HG02852 (cell line): ENCODE measurements around the gene NRCAM.

Experiments used
- ATAC-seq: cut with Tn5 transposase; IDR thresholded peaks from one replicate; pipeline ENCODE4 v1.9.1; 2021; ENCODE audit warnings: mild to moderate bottlenecking, moderate library complexity; ENCODE audit not compliant: unreplicated experiment

The NRCAM gene

DNA sequence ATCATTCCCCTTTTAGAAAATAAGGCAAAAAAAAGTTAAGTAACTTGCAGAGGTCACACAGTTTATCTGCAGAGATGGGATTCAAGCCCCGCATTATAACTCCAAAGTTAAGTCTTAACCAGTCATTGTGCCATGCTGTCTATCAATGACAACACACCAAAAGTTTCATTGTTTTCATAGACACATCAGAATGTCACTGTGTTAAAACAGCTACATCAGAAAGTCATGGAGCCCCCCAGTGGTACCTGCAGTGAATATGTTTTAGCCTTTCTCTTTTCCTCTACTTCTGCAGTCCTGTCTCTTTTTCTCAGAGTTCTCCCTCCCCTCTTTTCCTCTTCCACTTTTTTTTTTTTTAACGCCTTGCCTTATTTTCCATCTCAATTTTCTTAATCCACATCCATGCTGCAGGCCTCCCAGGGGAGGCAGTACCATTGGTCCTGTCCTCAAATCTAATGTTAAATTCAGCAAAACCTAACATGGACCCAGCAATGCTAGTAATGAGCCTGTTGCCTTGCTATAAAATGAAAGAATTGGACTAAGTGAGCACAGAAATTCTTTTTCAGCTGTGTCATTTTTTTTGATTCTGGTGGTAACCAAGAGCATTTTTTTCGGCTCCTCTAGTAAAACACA, 3.8 kb upstream of the NRCAM start:
- peak; percentile 37 for ATAC-seq

DNA sequence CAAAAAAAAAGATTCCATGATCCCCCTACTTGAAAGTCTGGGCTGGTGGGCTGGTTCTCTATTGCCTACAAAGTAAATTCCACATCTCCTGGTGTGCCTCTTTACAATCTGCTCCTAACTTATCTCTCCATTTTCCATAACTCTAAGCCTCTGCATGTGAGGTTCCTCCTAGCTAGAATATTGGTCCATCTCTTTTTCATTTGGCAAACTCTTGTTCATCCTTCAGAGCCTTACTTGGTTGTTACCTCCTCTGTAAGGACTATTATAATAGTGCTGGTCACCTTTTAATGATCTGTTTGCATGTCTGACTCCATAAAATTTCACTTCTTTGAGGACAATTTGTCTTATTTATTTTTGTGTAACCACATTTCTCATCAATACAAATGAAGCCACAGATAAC, 1.6 kb upstream of the NRCAM start:
- ATAC-seq: no peak

DNA sequence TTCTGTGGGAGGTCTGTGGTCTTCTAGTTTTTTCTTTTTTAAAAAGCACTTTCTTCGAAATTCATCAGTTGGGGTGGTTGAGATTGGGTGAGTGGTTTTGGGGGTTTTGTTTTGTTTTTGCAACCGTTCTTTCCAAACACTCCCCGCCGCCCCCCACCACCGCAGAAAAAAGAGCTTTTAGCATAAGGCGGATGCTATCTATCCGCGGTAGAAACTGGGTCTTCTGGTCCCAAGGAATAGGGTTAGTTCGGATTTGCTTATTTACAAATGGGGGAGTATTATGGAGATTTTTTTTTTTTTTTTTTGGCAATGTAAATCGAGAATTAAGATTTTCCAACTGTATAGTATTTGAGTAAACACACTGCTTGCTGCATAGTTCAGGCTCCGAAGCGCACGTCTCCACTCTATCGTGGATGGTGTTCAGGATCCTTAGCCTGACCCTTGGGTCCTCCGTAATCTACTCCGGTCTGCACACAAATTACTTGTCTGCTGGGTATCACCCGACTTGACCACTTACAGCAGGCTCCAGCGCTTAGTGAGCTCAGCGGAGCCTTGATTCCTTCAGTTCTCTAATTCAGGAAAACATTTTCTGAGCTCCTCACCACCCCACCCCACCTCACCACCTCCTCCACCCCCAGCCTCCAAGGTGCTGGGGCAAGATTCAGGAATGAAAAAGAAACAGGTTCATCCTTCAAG, 757 bp upstream of the NRCAM start:
- no peak for ATAC-seq

GRCh38 chr7:108455551-108455997, 662 bp downstream of the NRCAM start:
- ATAC-seq: peak; percentile 33

DNA sequence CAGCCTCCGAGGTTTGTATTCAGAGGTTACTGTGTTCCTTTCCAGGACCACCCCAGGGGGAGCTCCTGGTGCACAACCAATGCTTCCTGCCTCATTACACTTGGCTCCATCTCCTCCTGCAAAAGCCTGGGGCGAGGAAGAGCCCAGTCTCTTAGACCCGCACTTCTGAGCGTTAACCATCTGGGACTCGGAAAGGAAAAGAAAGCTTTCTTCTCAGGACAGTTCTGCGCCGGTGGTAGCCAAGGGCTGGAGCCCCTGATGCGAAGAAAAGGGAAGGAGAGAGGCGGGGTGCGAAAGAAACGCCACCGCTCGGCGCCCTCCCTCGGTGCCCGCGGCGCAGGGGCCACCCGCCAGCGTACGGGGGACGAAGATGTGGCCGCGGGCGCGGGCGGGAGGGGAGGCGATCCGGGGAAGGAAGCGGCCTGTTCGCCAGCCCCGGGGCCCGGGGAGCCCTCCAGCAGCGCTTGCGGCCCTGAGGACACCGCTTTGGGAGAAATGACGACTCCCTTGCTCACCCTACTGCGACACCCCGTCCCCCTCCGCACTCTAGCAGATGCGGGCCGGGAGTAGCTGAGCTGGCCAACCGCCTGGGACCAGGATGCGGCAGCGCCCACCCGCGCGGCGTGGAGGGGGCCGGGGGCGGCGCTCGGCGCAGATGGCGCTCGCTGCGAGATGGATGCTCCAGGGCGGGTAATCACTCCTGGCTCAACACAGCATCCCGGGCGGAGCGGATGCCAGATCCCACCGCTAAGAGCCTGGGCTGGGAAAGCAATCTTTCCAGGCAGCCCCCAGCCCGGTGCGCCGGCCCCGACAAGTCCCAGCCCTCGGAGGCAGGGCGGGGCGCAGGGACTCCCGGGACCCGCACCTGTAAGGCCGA, 1.3 kb downstream of the NRCAM start:
- ATAC-seq: no peak

DNA sequence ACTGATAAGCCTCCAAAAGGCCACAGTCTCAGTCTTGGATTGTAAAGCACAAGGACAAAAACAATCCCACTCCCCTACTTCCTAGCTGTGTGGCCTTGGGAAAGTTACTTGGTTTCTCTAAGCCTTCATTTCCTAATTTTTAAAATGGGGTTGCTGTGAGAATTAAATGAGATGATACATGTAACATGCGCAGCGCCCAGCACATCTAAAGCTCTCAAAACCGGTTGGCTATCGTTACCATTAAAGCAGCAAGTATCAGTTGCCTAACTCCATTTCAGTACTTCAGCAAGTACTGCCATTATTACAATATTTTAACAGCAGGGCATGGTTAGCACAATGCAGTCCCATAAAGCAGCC, 1.9 kb downstream of the NRCAM start:
- ATAC-seq: no peak

- no peak for ATAC-seq
Observed at GRCh38 chr7:108453320-108453719, 2.9 kb downstream of the NRCAM start.

DNA sequence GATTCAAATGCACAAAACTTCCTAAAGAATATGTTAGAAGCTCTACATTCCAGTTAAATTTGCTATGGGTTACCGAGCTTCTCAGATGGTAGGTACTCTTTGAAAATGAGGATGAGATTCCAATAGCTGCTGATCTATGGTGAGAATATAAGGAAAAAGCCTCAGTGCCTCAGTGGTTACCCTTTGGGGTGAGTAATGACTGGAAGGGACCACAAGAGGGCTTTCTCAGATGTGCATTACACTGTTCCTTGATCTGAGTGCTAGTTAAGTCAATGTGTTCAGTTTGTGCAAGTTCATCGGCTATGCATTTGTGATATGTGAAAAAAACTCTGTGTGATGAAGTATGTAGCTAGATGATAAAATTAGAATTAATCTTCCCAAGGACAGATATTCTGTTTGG, 3.5 kb downstream of the NRCAM start:
- ATAC-seq: peak; percentile 47

- ATAC-seq: no peak
Observed at GRCh38 chr7:108451296-108451848, 4.9 kb downstream of the NRCAM start.

GRCh38 chr7:108450160-108450559, 6.1 kb downstream of the NRCAM start:
- no peak for ATAC-seq

DNA sequence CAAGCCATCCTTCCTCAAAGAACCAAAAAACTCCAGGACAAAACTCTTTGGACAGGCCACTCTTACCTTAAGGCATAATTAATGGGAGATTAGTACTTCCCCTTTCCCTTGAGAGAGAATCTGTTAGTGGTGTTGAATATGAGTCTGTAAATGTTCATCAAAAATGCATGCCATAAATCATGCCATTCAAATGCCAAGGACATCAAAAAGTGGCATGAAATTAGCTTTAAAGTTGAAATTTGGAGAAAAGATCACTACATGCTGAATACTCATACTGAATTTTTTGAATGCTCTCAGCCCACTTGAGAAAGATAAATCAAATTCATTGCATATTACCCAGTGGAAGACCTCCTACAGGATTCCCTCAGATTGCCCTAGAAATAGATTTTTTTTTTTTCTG, 6.7 kb downstream of the NRCAM start:
- ATAC-seq: no peak

- ATAC-seq: no peak
Observed at GRCh38 chr7:108448584-108449505, 7.4 kb downstream of the NRCAM start.

- ATAC-seq: no peak
Observed at GRCh38 chr7:108442039-108442568, 14.1 kb downstream of the NRCAM start.

DNA sequence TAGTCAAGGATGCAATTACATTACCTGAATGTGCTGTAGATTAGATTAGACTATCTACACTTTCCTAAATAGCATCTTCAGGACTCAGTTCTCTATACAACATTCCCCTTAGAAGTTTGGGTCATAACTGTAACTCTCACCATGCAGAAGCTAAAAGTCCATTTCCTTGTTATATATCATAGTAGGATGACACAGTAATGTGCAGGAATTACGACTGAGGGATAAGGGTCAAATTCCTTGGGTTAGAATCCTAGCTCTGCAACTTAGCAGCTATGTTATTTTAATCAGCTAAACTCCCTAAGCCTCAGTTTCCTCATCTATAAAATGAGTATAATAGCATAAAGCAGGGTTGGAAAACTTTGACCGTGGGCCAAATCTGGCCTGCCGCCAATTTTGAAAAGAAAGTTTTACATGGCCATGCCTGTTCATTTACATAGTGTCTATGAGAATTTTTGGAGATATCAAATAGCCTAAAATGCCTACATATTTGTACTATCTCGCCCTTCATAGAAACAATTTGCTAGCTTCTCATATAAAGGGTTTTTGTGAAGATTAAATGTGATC, 14.8 kb downstream of the NRCAM start:
- no peak for ATAC-seq

DNA sequence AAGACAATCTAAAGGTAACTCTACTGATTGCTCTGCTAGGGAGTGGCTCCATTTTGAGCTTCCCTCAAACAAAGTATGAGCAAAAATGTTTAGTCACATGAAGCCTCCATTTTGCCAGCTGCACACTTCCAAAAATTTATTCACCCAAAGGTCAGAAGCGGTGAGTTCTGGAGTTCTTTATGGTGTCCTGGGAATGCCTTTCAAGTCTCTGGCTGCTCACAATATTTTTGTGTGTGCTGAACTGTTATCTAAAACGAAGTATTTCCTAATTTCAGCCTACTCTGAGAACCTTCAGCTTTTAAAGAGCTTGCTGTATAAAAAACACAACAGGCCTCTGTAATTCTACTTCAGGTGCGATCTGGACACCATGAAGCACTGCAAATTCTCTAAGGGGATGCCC, 15.6 kb downstream of the NRCAM start:
- no peak for ATAC-seq

- ATAC-seq: no peak
Observed at GRCh38 chr7:108436906-108437305, 19.3 kb downstream of the NRCAM start.

- ATAC-seq: no peak
Observed at GRCh38 chr7:108434010-108434409, 22.2 kb downstream of the NRCAM start.

DNA sequence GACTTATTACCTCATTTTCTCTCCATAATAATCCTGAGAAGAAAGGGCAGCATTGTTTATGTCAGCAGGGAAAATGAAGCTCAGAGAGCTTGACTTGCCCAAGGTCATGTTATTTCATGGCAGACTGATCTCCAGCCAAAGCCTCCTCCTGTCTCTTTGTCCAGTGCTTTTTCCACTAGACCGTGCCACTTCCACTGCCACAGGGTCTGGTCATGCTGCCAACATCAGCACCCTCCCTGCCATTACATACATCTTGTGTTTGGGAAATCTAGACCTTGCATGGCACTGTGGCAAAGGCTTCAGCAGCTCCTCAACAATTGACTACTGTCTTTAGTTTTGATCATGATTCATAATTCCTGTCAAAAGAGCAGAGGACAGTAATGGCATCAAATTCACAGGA, 25.1 kb downstream of the NRCAM start:
- no peak for ATAC-seq

GRCh38 chr7:108430664-108431063, 25.6 kb downstream of the NRCAM start:
- ATAC-seq: no peak

GRCh38 chr7:108427766-108428165, 28.5 kb downstream of the NRCAM start:
- no peak for ATAC-seq
